Upper lobe of left lung (tissue), 4 donors: ENCODE data around the gene GABBR2.

Source experiments
- EP300 ChIP-seq, 4 donors: sonication (generic); formaldehyde crosslinking; IDR thresholded peaks; one replicate each; pipeline ENCODE4 v1.5.1; 2017; ENCODE audit warnings: antibody characterized with exemption in 4 of 4, control low read depth in 2 of 4
- POLR2A ChIP-seq, 4 donors: fragments of 450-650 bp; IDR thresholded peaks; one replicate each; pipeline ENCODE4 v1.5.1; 2016 to 2017; ENCODE audit warnings: antibody characterized with exemption in 4 of 4, mild to moderate bottlenecking in 2 of 4
- POLR2AphosphoS5 ChIP-seq, 2 donors: sonication (generic); formaldehyde crosslinking; IDR thresholded peaks; one replicate each; pipeline ENCODE4 v1.5.1; 2017; ENCODE audit warnings: antibody characterized with exemption in 2 of 2
- TF ChIP-seq, protein P1 (sequence below), 6 experiments: fragments of 450-650 bp in 4 of 6; fragments of 200-600 bp in 2 of 6; sonication (generic) in 2 of 6; IDR thresholded peaks; one replicate each; pipeline ENCODE4 v1.5.1; 2016 to 2019; ENCODE audit warnings: antibody characterized with exemption in 6 of 6

DNA sequence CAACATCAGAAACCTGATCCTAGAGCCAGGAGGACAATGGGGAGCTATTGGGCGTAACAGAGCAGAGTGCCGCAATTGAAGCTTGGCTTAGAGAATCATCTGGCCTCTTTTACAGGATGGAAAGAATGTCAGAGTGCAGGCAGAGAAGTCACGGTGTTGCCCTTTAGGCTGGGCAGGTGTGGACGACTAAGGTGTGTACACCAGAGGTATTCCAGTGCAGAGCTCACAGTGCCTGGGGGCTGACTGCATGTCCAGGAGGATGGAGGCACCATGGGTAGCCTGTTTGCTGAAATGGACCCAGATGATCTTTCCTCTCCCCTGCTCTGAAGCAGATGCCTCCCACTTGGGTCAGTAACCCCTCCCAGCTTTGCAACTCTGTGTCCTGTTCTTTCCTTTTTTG lies 404.4 kb downstream of the GABBR2 start:
- TF ChIP-seq, protein P1, sequence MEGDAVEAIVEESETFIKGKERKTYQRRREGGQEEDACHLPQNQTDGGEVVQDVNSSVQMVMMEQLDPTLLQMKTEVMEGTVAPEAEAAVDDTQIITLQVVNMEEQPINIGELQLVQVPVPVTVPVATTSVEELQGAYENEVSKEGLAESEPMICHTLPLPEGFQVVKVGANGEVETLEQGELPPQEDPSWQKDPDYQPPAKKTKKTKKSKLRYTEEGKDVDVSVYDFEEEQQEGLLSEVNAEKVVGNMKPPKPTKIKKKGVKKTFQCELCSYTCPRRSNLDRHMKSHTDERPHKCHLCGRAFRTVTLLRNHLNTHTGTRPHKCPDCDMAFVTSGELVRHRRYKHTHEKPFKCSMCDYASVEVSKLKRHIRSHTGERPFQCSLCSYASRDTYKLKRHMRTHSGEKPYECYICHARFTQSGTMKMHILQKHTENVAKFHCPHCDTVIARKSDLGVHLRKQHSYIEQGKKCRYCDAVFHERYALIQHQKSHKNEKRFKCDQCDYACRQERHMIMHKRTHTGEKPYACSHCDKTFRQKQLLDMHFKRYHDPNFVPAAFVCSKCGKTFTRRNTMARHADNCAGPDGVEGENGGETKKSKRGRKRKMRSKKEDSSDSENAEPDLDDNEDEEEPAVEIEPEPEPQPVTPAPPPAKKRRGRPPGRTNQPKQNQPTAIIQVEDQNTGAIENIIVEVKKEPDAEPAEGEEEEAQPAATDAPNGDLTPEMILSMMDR (IDR thresholded peaks at IDR 0.05), result no peak
- TF ChIP-seq POLR2AphosphoS5 (IDR thresholded peaks at IDR 0.05) (no peak), EP300 (IDR thresholded peaks at IDR 0.05) (no peak), POLR2A (IDR thresholded peaks at IDR 0.05) (no peak)
